HepG2 (cell line): ENCODE results near the gene LST1. TPM values are rescaled to one million over a fixed set of nuclear protein-coding genes. Genes with fewer than 3 reads are reported as not detected.

ENCODE experiments used
- ATF3 ChIP-seq: sonication (generic); formaldehyde crosslinking; IDR thresholded peaks from 2 replicates; pipeline ENCODE4 v1.4.0; 2020; ENCODE audit warnings: missing genetic modification reagents
- FOXP4 ChIP-seq: sonication (generic); formaldehyde crosslinking; IDR thresholded peaks from 2 replicates; pipeline ENCODE4 v1.4.0; 2020; ENCODE audit warnings: missing genetic modification reagents
- HINFP ChIP-seq: sonication (generic); formaldehyde crosslinking; IDR thresholded peaks from 2 replicates; pipeline ENCODE4 v1.4.0; 2020; ENCODE audit warnings: low read depth, mild to moderate bottlenecking, missing genetic modification reagents
- JARID2 ChIP-seq: sonication (generic); formaldehyde crosslinking; IDR thresholded peaks from 2 replicates; pipeline ENCODE4 v1.8.1; 2023; ENCODE audit warnings: missing genetic modification reagents, inconsistent platforms; ENCODE audit not compliant: insufficient replicate concordance
- KAT8 ChIP-seq: IDR thresholded peaks from 2 replicates; pipeline ENCODE4 v1.6.1; 2016; ENCODE audit warnings: missing genetic modification reagents, missing compliant biosample characterization
- KDM3A ChIP-seq: IDR thresholded peaks from 2 replicates; pipeline ENCODE4 v1.6.1; 2018; ENCODE audit warnings: low read depth, missing compliant biosample characterization
- LBX2 ChIP-seq: sonication (generic); formaldehyde crosslinking; IDR thresholded peaks from 2 replicates; pipeline ENCODE4 v1.5.0; 2020; ENCODE audit warnings: missing genetic modification reagents, mild to moderate bottlenecking, borderline replicate concordance
- NAIF1 ChIP-seq: sonication (generic); formaldehyde crosslinking; IDR thresholded peaks from 2 replicates; pipeline ENCODE4 v1.5.0; 2020; ENCODE audit warnings: mild to moderate bottlenecking, missing genetic modification reagents, borderline replicate concordance
- PHF21A ChIP-seq: sonication (generic); formaldehyde crosslinking; IDR thresholded peaks from 2 replicates; pipeline ENCODE4 v1.5.0; 2020; ENCODE audit warnings: mild to moderate bottlenecking, missing genetic modification reagents
- PRMT3 ChIP-seq: sonication (generic); formaldehyde crosslinking; IDR thresholded peaks from 2 replicates; pipeline ENCODE4 v1.8.1; 2022; ENCODE audit warnings: low read depth, mild to moderate bottlenecking, moderate library complexity, missing genetic modification reagents, borderline replicate concordance
- SETDB1 ChIP-seq: sonication (generic); formaldehyde crosslinking; IDR thresholded peaks from 2 replicates; pipeline ENCODE4 v1.5.1; 2020; ENCODE audit warnings: missing genetic modification reagents, mild to moderate bottlenecking, borderline replicate concordance
- SOX5 ChIP-seq: IDR thresholded peaks from 2 replicates; pipeline ENCODE4 v1.6.1; 2016; ENCODE audit warnings: borderline replicate concordance
- TBL1XR1 ChIP-seq: fragments of 150-350 bp; IDR thresholded peaks from 2 replicates; pipeline ENCODE4 v1.6.1; 2014; ENCODE audit warnings: borderline replicate concordance, low read length; ENCODE audit not compliant: partially characterized antibody
- ZBTB34 ChIP-seq: sonication (generic); formaldehyde crosslinking; IDR thresholded peaks from 2 replicates; pipeline ENCODE4 v1.8.0; 2022; ENCODE audit warnings: mild to moderate bottlenecking, missing genetic modification reagents
- ZBTB43 ChIP-seq: sonication (generic); formaldehyde crosslinking; conservative IDR thresholded peaks from 2 replicates; pipeline ENCODE4 v1.4.0; 2020; ENCODE audit warnings: missing genetic modification reagents
- ZNF496 ChIP-seq: sonication (generic); formaldehyde crosslinking; IDR thresholded peaks from 2 replicates; pipeline ENCODE4 v1.8.1; 2023; ENCODE audit warnings: mild to moderate bottlenecking, moderate library complexity, missing genetic modification reagents; ENCODE audit not compliant: insufficient replicate concordance
- ZNF788 ChIP-seq: sonication (generic); formaldehyde crosslinking; IDR thresholded peaks from 2 replicates; pipeline ENCODE4 v1.5.0; 2020; ENCODE audit warnings: mild to moderate bottlenecking, missing genetic modification reagents, borderline replicate concordance
- polyA plus RNA-seq, 8 experiments: library from polyadenylated mRNA; depleted of rRNA in 3 of 8; stranded (reverse) in 7 of 8; unstranded in 1 of 8; fragments of >200 nt; fragmentation: Illumina TruSeq in 4 of 8; extraction: Trizol in 4 of 8; gene quantifications; 2 replicates each; pipeline versions ENCODE4 v1.2.1 to v1.2.3, GENCODE V29; 2011 to 2016; ENCODE audit warnings: low read depth in 4 of 8, missing spikeins in 1 of 8, mixed read lengths in 1 of 8; ENCODE audit not compliant: insufficient read depth in 1 of 8
- total RNA-seq, 5 experiments: library from RNA; depleted of rRNA; stranded (reverse); fragments of >200 nt; fragmentation: Illumina TruSeq; extraction: Trizol; gene quantifications; 2 replicates each; pipeline ENCODE4 v1.2.3, GENCODE V29; 2016; ENCODE audit warnings: low read depth in 1 of 5
- TF ChIP-seq, protein P1 (sequence below): IDR thresholded peaks from 2 replicates; pipeline ENCODE4 v1.6.1; 2016; ENCODE audit warnings: mild to moderate bottlenecking
- TF ChIP-seq, protein P2 (sequence below): sonication (generic); formaldehyde crosslinking; IDR thresholded peaks from 2 replicates; pipeline ENCODE4 v1.4.0; 2020; ENCODE audit warnings: missing genetic modification reagents

LST1 gene
- total and polyA plus RNA-seq, 2 of the 13 experiments (the other 11 are each of a cell fraction or from before 2014, with no cell fraction given), result not detected

GRCh38 chr6:31620586-31621319 is 34.7 kb downstream of the LST1 start, which contains the start of gene PRRC2A (continued):
- TF ChIP-seq ZBTB43 (CRISPR knock-in tag) (peak; percentile 26; the same call in 1 of the 2 replicates), TBL1XR1 (peak; percentile 24), LBX2 (CRISPR knock-in tag) (no peak), HINFP (CRISPR knock-in tag) (0 out of 2 replicates have a peak, but pooled peaks have one; percentile 17), KAT8 (CRISPR knock-in tag) (peak; percentile 79), PRMT3 (CRISPR knock-in tag) (no peak), SETDB1 (no peak), ZBTB34 (CRISPR knock-in tag) (no peak), ZNF496 (CRISPR knock-in tag) (no peak), FOXP4 (CRISPR knock-in tag) (no peak; the same call in 1 of the 2 replicates), JARID2 (CRISPR knock-in tag) (no peak), PHF21A (CRISPR knock-in tag) (no peak; the same call in none of the 2 replicates), KDM3A (peak; percentile 29; the same call in 1 of the 2 replicates), SOX5 (CRISPR knock-in tag) (no peak), NAIF1 (no peak), ATF3 (0 out of 2 replicates have a peak, but pooled peaks have one; percentile 44), ZNF788 (CRISPR knock-in tag) (peak; percentile 73; the same call in 1 of the 2 replicates)
- TF ChIP-seq, protein P1, sequence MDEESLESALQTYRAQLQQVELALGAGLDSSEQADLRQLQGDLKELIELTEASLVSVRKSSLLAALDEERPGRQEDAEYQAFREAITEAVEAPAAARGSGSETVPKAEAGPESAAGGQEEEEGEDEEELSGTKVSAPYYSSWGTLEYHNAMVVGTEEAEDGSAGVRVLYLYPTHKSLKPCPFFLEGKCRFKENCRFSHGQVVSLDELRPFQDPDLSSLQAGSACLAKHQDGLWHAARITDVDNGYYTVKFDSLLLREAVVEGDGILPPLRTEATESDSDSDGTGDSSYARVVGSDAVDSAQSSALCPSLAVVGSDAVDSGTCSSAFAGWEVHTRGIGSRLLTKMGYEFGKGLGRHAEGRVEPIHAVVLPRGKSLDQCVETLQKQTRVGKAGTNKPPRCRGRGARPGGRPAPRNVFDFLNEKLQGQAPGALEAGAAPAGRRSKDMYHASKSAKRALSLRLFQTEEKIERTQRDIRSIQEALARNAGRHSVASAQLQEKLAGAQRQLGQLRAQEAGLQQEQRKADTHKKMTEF (CRISPR knock-in tag), result peak; percentile 93
- TF ChIP-seq, protein P2, sequence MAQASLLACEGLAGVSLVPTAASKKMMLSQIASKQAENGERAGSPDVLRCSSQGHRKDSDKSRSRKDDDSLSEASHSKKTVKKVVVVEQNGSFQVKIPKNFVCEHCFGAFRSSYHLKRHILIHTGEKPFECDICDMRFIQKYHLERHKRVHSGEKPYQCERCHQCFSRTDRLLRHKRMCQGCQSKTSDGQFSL, result peak; percentile 33; the same call in 1 of the 2 replicates
